RCC 7860 (cell line): Measurements from ENCODE around the gene ENG.
A peak's percentile ranks its signal among the peaks of the same experiment; 100 is the strongest.
"Not testable (repeated sequence)": the region's sequence is repeated elsewhere in the genome, so short reads cannot be mapped to it uniquely, and the experiment has no call there.

Source experiments
- DNase-seq: peaks from one replicate; pipeline ENCODE4 v3.0.0-alpha.2; 2015; ENCODE audit warnings: low spot score
- FAIRE-seq: peaks from 2 replicates; lab custom pipeline; 2012; peaks lifted over from hg19 to GRCh38; lab: Jason Lieb, UNC

The ENG gene

DNA sequence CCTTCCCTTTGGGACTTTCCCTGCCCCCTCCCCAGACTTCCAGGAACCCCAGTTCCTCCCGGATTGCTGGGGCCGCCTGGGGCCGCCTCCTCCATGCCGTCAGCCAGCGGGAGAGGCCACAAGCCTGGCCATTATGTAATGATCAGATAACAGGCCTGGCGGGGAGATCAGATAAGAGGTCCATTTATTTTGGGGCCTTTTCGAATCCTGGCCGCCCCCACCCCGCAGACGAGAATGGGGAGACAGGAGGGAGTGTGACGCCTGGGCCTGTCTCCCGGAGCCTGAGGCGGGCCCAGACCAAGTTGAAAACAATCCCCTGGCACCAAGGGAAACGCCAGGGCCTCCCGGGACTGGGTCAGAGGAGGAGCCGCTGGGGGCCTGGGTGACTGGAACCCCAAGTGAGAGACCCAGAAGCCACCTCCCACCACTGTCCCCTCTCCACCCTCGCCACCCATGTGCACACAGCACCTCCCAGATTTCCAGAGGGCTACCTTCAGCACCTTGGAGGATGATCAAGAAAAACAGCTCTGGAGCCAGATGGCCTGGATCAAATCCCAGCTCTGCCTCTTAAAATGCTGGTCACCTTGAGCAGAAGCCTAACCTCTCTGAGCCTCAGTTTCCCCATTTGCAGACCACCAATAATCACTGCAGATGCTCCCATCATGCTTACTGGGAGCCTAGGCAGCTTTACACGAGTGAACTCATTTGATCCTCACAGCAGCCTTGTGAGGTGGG lies 7.8 kb downstream of the ENG start:
- FAIRE-seq (no peak), DNase-seq (no peak)

DNA sequence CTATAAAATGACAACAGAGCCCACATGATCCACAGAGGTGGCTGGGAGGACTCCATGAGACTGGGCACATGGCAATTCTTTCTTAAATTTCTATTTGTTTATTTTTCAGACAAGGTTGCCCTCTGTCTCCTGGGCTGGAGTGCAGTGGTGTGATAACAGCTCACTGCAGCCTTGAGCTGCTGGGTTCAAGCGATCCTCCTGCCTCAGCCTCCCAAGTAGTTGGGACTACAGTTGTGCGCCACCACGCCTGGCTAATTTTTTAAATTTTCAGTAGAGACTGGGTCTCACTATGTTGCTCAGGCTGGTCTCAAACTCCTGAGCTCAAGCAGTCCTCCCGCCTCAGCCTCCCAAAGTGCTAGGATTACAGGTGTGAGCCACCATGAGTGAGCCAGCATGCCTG lies 8.8 kb downstream of the ENG start:
- FAIRE-seq, DNase-seq: not testable (repeated sequence)

DNA sequence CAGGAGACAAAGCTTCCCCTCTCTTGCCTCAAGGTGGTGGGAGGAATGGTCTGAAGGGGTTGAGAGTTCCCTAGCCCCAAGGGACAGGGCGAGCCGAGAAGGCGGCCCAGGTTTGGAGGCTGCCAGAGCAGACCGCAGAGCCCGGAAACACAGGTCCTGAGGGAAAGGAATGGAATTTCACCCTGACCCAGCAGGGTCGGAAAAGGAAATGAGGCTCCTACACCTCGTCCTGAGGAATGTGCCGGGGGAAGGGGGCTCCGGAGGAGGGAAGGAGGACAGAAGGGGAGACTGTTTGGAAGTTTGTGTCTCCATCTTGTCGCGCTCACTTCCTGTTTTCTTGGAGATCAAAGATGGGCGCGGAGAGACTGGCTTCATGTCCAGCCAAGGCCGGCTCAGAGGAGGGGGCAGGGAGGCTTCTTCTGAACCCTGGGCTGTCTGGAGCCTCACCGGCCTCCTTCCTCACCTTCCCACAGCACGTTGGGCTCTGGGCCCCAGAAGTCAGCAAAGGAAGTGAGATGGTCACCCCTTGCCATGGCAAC lies 9.6 kb downstream of the ENG start:
- DNase-seq: no peak

DNA sequence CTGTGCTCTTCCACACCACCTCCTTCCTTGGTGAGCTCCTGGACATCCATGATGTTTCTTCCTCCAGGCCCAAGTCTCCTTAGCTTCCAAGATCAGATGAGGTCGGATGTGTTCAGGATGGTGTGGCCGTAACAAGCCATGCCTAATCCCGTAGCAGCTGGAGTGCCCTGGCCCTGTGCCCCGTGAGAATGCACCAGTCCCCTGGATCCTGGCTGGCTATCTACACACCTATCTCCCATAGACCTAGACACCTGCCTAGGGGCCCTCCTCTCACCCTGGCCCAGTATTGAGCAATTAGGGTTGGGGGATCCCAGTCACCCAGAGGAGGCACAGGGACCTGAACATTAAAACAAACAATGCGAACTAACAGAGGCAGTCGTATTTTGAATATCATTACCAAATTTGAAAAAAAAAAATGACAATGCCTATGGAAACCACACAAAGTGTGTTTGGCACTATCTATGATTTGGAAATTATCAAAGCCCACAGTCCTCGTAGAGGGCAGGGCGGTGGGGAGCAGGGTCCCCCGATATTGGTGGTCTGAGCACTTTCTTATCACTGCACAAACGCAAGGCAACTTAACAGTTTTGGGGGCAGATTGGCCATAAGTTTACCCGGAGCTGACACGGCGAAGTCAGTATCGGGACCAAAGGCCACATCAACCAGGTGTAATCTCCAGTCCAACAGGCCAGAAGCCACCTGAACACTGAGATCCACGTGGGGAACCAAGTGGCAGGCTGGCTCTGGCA lies 13.2 kb downstream of the ENG start:
- no peak for DNase-seq
- FAIRE-seq: no peak

More for the DNA sequence above, 9.6 kb downstream of the ENG start:
- no peak for FAIRE-seq

DNA sequence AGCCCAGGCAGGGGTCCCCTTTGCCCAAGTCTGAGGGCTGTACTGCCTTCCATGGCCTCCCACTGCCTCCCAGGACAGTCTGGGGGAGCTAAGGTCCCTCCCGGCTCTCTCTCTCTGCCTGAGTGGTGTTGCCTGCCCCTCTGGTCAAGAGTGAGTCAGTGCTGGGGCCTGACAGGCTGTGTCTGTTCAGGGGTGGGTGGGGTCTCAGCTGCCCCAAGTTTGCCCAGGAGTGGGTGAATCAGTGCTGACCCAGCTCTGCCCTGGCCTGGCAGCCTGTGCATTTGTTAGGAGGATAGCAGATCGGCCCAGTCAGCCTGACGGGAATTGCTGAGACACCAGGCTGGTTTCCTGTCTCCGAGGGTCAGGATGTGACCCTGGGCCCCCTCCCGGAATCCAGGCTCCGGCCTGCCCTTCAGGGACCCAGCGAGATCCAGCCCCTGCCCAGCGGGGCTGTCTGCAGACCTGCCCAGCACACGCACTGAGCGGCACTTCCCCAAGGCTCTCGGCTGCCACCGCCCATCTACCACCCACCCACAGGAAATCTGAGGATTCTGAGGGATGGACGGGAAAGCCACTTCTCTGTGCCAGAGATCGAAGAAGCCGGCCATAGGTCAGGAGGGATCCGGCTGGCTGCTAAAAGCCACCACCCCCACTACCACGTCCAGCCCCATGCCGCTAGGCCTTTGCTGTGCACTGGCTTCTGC lies 15.9 kb downstream of the ENG start:
- DNase-seq (peak; percentile 96), FAIRE-seq (peak; percentile 90)

DNA sequence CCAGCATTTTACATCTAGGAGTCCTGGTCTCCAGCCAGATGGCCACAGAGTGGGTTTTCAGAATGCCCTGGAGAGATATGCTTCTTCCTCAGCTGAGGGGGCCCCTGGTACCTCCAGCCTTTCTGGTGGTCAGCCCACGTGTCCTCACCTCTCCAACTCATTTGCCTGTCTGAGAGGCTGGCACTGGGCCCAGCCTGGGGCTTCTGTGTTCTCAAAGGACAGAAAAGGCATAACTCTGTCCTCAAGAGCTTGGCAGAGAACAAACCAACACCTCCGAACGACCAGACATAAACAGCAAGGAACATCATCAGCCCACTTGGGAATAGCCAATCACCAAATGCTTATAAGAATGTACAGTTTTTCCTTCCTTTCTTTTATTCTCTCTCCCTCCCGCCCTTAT lies 17.1 kb downstream of the ENG start:
- no peak for DNase-seq
- no peak for FAIRE-seq

DNA sequence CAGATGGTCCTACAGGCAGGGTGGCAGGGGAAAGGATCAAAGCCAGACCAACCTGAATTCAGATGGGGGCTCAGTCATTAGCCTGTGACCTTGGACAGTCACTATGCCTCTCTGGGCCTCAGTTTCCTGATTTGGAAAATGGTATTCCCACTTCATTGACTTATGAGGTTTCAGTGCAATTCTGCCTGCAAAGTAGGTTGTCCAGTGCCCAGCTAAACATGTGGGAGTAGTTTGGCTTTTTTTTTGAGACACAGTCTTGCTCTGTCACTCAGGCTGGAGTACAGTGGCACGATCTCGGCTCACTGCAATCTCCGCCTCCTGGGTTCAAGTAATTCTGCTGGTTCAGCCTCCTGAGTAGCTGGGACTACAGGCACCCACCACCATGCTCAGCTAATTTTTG lies 17.9 kb downstream of the ENG start:
- DNase-seq, FAIRE-seq: not testable (repeated sequence)

DNA sequence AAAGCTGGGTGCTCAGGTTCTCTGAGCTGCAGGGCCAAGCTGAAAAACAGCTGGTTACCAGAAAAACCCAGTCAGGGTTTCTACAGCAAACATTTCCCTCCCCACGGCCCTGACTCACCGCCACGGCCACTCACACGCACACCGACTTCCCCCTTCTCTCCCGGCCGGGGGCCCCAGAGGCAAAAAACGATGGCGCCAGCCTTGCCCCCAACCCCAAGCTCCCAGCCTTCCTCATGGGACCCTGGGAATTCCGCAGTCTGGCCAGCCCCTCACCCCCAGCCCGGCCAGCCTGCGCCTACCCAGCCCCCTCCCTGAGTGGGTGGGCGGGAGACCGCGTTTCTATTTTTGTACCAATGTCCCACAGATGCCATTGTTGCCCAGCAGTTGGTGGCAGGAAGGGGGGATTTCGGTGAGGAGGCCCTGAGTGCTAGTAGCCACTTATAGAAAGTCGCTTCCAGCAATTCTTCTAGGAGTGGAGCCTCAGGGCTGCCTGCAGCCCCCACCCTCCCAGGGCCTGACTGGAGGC lies 18.4 kb downstream of the ENG start:
- DNase-seq (no peak), FAIRE-seq (no peak)

DNA sequence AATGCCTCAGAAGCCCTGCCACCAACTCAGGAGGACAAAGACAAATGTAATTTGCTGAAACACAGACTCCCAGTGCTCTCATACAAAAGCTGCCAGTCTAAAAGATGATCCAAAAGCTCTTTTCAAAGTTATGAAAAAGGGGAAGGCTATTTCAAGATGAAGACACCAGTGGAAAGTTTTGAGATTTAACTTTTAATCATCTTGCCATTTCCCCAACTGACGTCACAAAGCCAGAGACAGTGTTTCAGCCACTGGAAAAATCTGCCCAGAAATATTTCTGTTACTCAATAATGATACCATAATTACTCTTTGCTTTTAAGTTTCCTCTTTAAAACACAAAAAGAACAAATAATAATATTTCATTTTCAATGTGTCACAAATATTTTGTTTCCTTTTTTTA lies 20.9 kb downstream of the ENG start:
- FAIRE-seq (no peak), DNase-seq (no peak)

DNA sequence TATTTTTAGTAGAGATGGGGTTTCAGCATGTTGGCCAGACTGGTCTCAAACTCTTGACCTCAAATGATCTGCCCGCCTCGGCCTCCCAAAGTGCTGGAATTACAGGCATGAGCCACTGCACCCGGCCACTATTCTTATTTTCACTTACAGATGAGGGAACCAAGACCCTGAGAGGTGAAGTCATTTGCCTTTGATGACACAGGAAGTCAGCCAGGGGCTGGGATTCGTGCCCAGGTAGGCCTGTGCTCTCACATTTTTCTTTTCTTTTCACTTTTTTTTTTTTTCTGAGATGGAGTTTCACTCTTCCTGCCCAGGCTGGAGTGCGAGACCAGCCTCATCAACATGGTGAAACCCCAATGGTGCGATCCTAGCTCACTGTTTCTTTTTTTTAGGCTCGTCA lies 22.2 kb downstream of the ENG start:
- FAIRE-seq (no peak), DNase-seq (no peak)

DNA sequence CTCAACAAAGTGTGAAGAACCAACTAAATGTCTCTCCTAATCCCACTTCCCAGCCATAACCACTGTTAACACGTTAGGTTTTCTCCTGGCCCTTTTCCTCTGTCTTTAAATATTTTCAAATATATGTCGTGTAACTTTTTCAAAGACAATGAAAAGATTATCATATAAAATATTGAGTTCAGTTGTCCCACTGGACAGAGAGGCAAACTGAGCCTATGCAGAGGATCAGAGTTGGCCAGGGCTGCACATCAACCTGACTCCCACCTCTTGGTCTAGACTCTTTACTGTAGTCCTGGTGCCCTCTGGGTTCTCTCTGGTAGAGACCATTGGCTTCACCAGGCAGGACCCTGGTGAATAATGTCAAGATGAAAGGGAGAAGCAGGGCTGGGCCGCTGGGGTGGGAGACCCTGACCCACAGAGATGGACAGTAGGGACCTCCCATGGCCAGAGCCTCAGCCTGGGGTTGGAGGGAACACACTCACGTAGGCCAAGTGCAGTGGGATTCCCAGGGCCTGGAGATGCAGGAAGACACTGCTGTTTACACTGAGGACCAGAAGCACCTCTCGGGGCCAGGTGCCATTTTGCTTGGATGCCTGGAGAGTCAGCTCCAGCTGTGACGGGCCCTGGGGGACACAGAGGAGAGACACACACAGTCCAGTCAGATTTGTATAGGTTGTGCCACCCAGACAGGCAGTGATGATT lies 25.1 kb downstream of the ENG start:
- DNase-seq (no peak), FAIRE-seq (no peak)

DNA sequence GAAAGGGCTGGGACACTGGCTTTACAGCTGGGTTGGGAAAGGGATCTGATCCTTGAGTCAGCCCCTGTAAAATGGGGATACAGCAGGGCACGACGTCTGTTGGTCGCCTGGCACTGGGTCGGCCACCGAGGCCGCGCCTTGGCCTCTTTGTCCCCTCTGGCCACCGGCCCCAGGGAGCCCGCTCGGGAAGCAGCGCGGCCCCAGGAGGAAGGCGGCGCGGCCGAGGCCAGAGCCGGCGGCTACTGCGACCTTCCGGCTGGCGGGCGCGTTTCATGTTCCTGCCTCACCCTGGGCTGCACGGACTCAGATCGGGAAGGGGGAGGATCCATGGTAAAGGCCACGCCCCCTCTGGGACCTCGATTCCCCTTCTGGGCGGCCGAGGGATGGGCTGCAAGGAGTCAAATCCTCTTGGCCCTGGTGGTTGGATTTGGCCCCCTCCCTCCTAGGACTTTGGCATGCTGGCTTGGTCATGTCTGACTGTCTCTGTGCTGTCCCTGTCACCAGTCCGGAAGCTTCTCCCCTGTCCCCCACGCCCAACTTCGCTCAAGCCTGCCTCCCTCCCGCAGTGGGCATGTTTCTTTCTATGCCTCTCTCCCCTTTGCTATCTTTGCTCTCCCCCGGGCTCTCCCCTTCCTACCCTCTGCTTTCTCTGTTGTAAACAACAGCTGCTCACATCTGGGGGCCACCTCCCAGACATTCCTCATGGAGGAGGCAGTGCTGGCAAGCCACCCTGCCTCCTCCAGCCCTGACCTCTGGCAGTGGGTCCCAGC lies 26.0 kb downstream of the ENG start:
- FAIRE-seq (no peak), DNase-seq (no peak)

DNA sequence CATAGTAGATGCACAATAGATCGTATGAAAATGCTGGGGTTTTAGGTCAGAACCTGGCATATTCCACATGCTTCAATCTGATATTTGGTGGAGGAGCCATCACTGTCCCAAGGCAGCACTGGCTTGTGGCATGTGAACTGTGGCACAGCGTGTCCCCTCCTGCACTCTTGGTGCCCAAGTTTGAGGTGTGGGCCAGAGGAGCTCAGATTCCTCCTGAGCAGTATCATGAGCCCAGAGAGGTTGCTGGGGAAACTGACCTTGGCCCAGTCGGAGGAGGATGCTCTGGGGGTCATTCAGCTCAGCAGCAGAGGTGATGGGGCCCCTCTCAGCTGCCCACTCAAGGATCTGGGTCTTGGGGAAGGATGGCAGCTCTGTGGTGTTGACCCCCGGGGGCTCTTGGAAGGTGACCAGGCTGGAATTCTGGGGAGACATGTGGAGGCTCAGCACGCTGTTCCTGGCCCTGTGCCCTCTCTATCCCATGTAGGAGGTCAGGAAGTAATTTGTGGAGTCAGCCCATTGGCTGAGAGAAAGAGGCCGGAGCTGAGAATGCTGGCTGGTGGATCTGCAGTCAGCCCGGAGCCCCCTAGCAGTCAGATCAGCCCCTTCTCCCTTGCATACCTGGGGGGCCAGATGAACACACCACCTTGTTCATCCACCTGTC lies 28.1 kb downstream of the ENG start:
- FAIRE-seq (no peak), DNase-seq (no peak)

DNA sequence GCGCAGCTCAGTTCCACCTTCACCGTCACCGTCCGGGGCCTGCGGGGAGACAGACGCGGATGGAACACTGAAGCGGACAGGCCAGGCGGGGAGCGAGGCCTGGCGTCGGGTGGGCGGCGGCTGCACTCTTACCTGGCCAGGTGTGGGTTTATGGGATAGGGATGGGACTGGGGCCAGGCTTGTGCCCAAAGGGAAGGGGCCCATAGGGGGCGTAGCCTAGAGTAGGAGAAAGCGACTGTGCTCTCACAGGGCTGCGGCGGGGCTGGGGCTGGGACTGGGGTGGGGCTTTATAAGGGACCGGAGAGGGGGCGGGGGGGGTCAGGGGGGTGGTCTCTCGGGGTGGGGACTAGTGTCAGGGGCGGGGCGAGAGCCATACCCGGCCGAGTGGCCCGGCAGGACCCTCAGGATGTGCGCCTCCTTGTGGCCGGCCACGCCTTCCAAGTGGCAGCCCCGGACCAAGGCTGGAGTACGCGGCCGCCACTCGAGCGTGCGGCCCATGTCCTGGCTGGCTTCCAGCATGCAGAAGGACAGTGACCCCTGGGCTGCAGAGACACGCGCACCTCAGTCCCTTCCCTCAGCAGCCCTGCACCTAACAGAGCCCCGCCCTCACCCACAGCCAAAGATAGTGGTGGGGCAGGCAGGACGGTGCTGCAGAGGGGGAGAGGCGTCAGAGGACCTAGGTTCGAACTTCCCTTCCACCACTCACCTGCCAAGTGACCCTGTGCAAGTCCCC lies 29.0 kb downstream of the ENG start:
- FAIRE-seq: no peak
- DNase-seq: no peak

DNA sequence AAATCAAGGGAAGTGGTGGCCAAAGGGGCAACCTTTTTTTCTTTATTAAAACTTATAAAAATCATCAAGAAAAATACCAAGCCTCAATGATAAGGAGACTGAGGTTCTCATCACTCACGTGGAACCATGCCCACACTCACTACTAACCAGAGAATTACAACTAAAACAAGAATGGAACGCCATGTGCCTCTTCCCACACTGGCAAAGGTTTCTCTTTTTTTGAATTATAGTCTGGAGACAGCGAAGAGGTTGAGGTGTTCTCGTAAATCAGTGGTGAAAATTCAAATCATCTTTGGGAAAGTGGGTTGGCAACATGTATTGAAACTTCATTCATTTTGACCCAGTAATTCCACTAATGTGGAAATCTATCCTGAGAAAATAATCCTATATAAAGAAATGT lies 32.4 kb downstream of the ENG start:
- DNase-seq: no peak
- FAIRE-seq: no peak

DNA sequence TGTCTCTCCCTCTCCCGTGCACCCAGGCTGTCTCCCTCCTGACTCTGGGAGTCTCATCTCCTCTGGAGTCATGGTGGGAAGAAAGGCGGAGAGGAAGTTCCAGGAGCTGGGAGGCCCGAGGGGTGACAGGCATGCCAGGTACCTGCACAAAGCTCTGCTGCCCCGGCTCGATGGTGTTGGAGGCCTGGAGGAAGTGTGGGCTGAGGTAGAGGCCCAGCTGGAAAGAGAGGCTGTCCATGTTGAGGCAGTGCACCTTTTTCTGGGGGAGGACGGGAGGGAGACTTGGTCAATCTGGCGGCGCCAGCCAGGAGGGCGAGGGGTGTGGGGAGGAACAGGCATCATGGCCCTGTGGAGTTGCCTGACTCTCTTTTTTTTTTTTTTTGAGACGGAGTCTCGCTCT lies 35.9 kb downstream of the ENG start:
- FAIRE-seq: no peak
- DNase-seq: no peak

DNA sequence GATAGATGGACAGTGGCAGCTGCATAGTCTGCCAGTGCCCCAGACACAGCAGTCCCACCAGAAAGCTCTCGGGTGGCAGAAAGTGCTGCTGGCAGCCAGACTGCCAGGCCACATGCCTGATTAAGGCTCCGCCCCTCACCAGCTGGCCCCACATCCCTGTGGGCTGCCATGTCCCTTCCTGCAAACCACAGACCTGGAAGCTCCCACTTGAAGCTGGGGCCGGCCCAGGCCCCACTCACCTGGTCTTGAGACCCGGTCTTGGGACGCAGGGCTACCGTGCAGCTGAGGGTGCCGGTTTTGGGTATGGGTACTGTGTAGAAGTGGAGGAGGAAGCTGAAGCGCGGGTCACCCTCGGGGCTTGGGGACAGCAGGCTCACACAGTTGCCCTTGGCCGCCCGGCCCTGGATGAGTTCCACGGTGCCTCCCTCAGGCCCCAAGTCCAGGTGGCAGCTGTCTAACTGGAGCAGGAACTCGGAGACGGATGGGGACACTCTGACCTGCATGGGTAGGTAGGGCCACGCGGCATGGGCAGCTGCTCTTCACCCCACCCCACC lies 36.5 kb downstream of the ENG start:
- no peak for FAIRE-seq

DNA sequence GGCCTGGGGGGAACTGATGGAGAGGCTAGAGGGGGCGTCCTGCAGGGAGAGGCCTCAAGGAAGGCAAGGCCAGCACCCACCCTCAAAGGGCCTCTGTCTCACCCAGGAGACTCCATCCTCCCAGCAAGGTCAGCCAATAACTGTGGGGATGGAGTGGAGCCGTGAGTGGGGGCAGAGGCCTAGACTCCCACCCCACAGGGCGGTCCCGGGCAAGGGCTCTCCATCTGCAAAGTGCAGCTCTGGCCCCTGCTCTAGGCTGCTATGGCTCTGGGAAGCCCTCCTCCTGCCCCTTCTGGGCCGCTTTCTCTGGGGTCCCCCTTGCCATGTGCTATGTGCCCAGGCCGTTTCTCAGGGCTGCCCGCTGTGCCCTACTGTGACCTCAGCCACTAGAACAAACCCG lies 37.7 kb downstream of the ENG start:
- DNase-seq (no peak), FAIRE-seq (no peak)

More for the DNA sequence above, 36.5 kb downstream of the ENG start:
- no peak for DNase-seq

DNA sequence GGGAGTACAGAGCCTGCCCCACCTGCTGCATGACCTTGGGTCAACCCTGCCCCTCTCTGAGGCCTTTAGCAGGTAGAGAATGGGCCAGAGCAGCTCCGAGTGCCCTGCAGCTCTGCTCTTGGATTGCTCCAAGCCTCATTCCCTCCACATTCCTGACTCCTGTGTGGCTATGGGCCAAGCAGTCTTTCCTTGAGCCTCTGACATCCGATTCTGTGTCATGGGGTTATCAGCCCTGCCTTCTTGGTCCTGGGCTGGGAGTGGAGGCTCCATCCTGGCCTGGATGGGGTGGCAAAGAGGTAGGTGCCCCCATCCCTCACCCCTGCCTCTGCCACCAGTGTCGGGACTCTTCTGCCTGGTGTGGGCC lies 38.1 kb downstream of the ENG start:
- no peak for FAIRE-seq
- DNase-seq: no peak
